ENCODE data around the gene PKD1L1.
A peak's percentile ranks its signal among the peaks of the same experiment; 100 is the strongest.

PKD1L1 gene

DNA sequence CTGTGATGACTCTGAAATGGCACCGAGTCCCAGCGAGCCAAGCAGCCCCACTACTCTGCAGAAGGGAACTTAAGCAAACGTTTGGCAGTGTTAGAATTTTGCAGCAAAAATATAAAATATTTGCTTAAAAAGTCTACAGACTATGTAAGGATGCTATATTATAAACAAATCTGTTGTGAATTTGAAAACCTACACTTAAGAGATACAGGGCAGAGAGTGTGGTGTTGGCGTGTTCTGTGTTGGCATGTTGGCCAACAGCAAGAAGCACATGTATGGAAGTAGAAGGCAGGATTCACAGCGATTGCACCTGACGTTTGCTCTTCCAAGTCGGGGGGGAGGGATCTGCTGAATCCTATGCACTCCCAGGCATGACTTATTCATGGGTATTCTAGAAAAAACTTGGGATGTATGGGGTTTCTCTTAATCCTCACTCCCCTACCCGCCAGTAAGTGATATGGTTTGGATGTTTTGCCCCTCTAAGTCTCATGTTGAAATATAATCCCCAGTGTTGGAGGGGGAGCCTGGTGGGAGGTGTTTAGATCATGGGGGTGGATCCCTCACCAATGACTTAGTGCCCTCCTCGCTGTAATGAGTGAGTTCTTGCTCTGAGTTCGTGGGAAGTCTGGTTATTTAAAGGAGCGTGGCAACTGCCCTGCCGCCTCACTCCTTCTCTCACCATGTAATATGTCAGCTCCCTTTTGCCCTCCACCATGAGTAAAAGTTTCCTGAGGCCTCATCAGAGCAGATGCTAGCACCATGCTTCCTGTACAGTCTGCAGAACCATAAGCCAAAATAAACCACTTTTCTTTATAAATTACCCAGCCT, 62.1 kb downstream of the PKD1L1 start:
- DNase-seq (ENCODE audit: low read depth) = no peak
- TF ChIP-seq POLR2A (IDR thresholded peaks at IDR 0.05; ENCODE audit: extremely low read depth, insufficient read length) (no peak), CTCF (IDR thresholded peaks at IDR 0.05; ENCODE audit: low read depth, low read length) (no peak), MYC (IDR thresholded peaks at IDR 0.05; ENCODE audit: low read depth, low read length) (no peak)
- H3K4me3 ChIP-seq (ENCODE audit: low read depth, low read length) = no peak overlapping the region

- TF ChIP-seq CTCF (IDR thresholded peaks at IDR 0.05; ENCODE audit: low read depth, low read length) (no peak), MYC (IDR thresholded peaks at IDR 0.05; ENCODE audit: low read depth, low read length) (no peak), MAX (IDR thresholded peaks at IDR 0.05; ENCODE audit: low read depth, low read length) (no peak), POLR2A (IDR thresholded peaks at IDR 0.05; ENCODE audit: extremely low read depth, insufficient read length) (no peak)
- no peak for DNase-seq (ENCODE audit: low read depth)
- no peak overlapping the region for H3K4me3 ChIP-seq (ENCODE audit: low read depth, low read length)
These were observed 62.8 kb downstream of the PKD1L1 start for GRCh38 chr7:47885309-47885986.

- H3K4me3 ChIP-seq (ENCODE audit: low read depth, low read length) = no peak overlapping the region
- TF ChIP-seq POLR2A (IDR thresholded peaks at IDR 0.05; ENCODE audit: extremely low read depth, insufficient read length) (no peak), MAX (IDR thresholded peaks at IDR 0.05; ENCODE audit: low read depth, low read length) (no peak), CTCF (IDR thresholded peaks at IDR 0.05; ENCODE audit: low read depth, low read length) (no peak), MYC (IDR thresholded peaks at IDR 0.05; ENCODE audit: low read depth, low read length) (no peak)
- no peak for DNase-seq (ENCODE audit: low read depth)
These were observed 63.6 kb downstream of the PKD1L1 start for GRCh38 chr7:47884675-47885074.

DNA sequence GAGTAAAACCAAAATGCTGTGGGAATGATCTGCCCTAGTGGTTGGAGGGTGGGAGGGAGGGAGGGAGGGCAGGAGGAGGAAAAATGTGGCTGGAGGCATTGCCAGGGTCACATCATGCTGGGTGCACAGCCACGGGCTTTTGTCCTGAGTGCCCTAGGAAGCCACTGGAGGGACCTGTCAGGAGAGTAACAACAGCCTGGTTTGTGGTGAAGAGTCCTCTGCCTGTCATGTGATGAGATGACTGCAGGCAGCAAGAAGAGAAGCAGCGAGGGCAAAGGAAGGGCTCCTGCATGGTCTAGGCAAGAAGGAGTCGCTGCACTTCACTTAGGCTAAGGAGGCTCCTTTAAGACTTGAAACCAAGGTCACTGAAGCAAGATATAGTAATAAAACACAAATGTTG, 65.6 kb downstream of the PKD1L1 start:
- no peak for TF ChIP-seq CTCF (IDR thresholded peaks at IDR 0.05; ENCODE audit: low read depth, low read length)
- TF ChIP-seq POLR2A (IDR thresholded peaks at IDR 0.05; ENCODE audit: extremely low read depth, insufficient read length) = no peak
- TF ChIP-seq MAX (IDR thresholded peaks at IDR 0.05; ENCODE audit: low read depth, low read length) = no peak
- no peak for TF ChIP-seq MYC (IDR thresholded peaks at IDR 0.05; ENCODE audit: low read depth, low read length)
- H3K4me3 ChIP-seq (ENCODE audit: low read depth, low read length) = no peak overlapping the region
- peak; percentile 8 for DNase-seq (ENCODE audit: low read depth)

DNA sequence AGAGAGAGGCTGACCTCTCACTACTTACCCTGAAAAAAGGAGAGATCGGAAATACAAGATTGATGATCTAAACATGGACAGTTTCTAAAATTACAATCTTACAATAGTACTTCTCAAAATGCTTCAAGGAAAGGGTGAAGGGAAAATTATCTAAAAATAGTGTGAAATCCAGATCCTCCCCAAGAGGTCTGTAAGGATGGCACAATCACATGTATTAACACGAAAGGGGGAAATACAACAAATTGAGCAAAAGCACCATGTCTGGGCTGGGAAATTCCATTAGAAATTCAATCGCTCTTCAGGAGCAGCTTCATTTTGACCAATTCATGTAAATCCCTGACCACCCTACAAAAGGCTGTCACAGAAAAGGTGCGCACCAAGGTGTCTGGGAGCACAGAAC, 67.0 kb downstream of the PKD1L1 start:
- TF ChIP-seq CTCF (IDR thresholded peaks at IDR 0.05; ENCODE audit: low read depth, low read length) = no peak
- TF ChIP-seq POLR2A (IDR thresholded peaks at IDR 0.05; ENCODE audit: extremely low read depth, insufficient read length) = no peak
- TF ChIP-seq MAX (IDR thresholded peaks at IDR 0.05; ENCODE audit: low read depth, low read length) = no peak
- TF ChIP-seq MYC (IDR thresholded peaks at IDR 0.05; ENCODE audit: low read depth, low read length) = no peak

More for the DNA sequence above, 67.0 kb downstream of the PKD1L1 start:
- no peak for DNase-seq (ENCODE audit: low read depth)
- no peak overlapping the region for H3K4me3 ChIP-seq (ENCODE audit: low read depth, low read length)

All from NB4 (cell line).